ENCODE data around the gene CD22. TPM values are rescaled to one million over a fixed set of nuclear protein-coding genes. Genes with fewer than 3 reads are reported as not detected.

The CD22 gene
- total and polyA plus RNA-seq, 2 of the 8 experiments (the other 6 are each of a cell fraction or from before 2014, with no cell fraction given) = 0.06 to 0.60 TPM

DNA sequence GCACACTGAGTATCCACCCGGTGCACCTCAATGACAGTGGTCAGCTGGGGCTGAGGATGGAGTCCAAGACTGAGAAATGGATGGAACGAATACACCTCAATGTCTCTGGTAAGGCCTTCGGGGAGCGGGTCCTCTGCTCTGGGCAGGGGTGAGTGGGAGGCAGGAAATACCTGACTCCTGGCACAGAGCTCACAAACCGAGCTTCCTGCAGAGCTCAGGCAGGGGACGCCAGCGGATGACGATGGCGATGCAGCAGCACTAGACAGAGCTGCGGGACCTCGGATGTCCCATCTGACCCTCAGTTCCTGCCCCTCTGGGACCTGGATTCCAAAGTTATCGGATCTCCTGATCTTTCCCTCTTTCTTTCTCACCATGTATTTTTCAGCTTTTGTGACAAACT is 3.8 kb downstream of the CD22 start:
- FAIRE-seq = no peak
- H4K5ac ChIP-seq (ENCODE audit: insufficient read length, low read depth, low read length) = no peak overlapping the region
- H2BK15ac ChIP-seq (ENCODE audit: low read length) = no peak overlapping the region
- no peak overlapping the region for H4K91ac ChIP-seq (replicated peaks; ENCODE audit: insufficient read length, low read length)
- no peak overlapping the region for H3K14ac ChIP-seq (ENCODE audit: insufficient read length)
- no peak overlapping the region for H2BK20ac ChIP-seq (ENCODE audit: low read length)
- H3K36me3 ChIP-seq (ENCODE audit: control insufficient read depth in 2 of 4, insufficient read depth in 4 of 4, low read length in 3 of 4) = no peaks in the 10 kb centered on the region
- H3K27ac ChIP-seq (ENCODE audit: low read depth, low read length) = no peak overlapping the region
- no peak overlapping the region for H3K4me2 ChIP-seq (ENCODE audit: insufficient read depth in 1 of 2, low read depth in 2 of 2, low read length in 2 of 2)
- H3K23ac ChIP-seq (ENCODE audit: insufficient read length) = no peak overlapping the region
- H2BK5ac ChIP-seq (ENCODE audit: low read depth, low read length) = no peak overlapping the region
- H3K4me1 ChIP-seq (replicated peaks in 1 of 4; ENCODE audit: control insufficient read depth in 3 of 4, insufficient read depth in 4 of 4, low read length in 3 of 4) = no peaks in the 10 kb centered on the region; a peak in 1 of 7 replicates
- CTCF ChIA-PET (ENCODE audit: partially characterized antibody) = interaction anchor here (0.8 to 2.2 kb wide), 9 partner anchors 14 to 289 kb away, joined by 3 to 7 read pairs (median 4); partner anchors contain the start of gene FFAR3
- no peak overlapping the region for H4K8ac ChIP-seq (ENCODE audit: extremely low read depth, insufficient read depth, low read length)
- POLR2A ChIA-PET (ENCODE audit: partially characterized antibody) = interaction anchor here (1.4 kb wide), 1 partner anchor 11 kb away, joined by 4 read pairs; no protein-coding TSS in a partner anchor
- H3K4ac ChIP-seq (replicated peaks; ENCODE audit: insufficient read length, low read depth, low read length) = no peak overlapping the region
- H3K18ac ChIP-seq (ENCODE audit: extremely low read depth, low read length) = no peak overlapping the region
- no peak overlapping the region for H3K56ac ChIP-seq (replicated peaks; ENCODE audit: insufficient read length, low read depth, low read length)
- no peak overlapping the region for H2AFZ ChIP-seq (ENCODE audit: low read length)
- no peaks in the 10 kb centered on the region for H3K9me3 ChIP-seq (ENCODE audit: insufficient read depth in 2 of 2, low read depth in 1 of 2, low read length in 1 of 2)
- no peak overlapping the region for H3K9ac ChIP-seq (replicated peaks in 1 of 4; ENCODE audit: extremely low read depth in 1 of 4, low read depth in 3 of 4, low read length in 3 of 4)
- H3K23me2 ChIP-seq (ENCODE audit: low read depth, low read length) = no peaks in the 10 kb centered on the region
- H2AK5ac ChIP-seq (ENCODE audit: low read depth, low read length) = no peak overlapping the region
- H4K20me1 ChIP-seq (replicated peaks in 1 of 2; ENCODE audit: control insufficient read depth in 1 of 2, insufficient read depth in 2 of 2, low read length in 2 of 2) = no peaks in the 10 kb centered on the region
- H3K27me3 ChIP-seq (replicated peaks in 1 of 4; ENCODE audit: control insufficient read depth in 3 of 4, extremely low read depth in 1 of 4, insufficient read depth in 3 of 4, low read length in 3 of 4) = no peaks in the 10 kb centered on the region
- no peaks in the 10 kb centered on the region for H3K79me2 ChIP-seq (ENCODE audit: control insufficient read depth in 1 of 2, insufficient read depth in 2 of 2, low read length in 2 of 2)
- no peak overlapping the region for H2BK120ac ChIP-seq (replicated peaks; ENCODE audit: low read depth, low read length)
- WGBS, 2 experiments (ENCODE audit: extremely low coverage in 1 of 2, insufficient coverage in 1 of 2, insufficient read length in 1 of 2, insufficient replicate concordance in 2 of 2, low coverage in 1 of 2, low lambda C conversion rate in 2 of 2, missing lambda C conversion rate in 1 of 2) = 78% methylated on average over 12 of the region's 12 CpGs; no CpG with 5 or more reads in 1 of the 2 experiments
- no peak for DNase-seq (ENCODE audit: low read depth in 1 of 2, low spot score in 2 of 2)
- H2BK12ac ChIP-seq (ENCODE audit: low read depth, low read length) = no peak overlapping the region
- no peaks in the 10 kb centered on the region for H3K79me1 ChIP-seq (ENCODE audit: low read depth, low read length)
- no peak overlapping the region for H3K4me3 ChIP-seq (ENCODE audit: extremely low read depth in 1 of 4, insufficient read depth in 2 of 4, low read depth in 3 of 4, low read length in 4 of 4)
- TF ChIP-seq, protein P1, sequence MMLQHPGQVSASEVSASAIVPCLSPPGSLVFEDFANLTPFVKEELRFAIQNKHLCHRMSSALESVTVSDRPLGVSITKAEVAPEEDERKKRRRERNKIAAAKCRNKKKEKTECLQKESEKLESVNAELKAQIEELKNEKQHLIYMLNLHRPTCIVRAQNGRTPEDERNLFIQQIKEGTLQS (IDR thresholded peaks at IDR 0.05; ENCODE audit: insufficient read depth, low read depth, low read length) = no peak
- TF ChIP-seq EP300 (IDR thresholded peaks at IDR 0.05; ENCODE audit: borderline replicate concordance in 1 of 2, low read depth in 2 of 2, low read length in 2 of 2) (no peak), ZNF274 (IDR thresholded peaks at IDR 0.05; ENCODE audit: borderline replicate concordance, extremely low read depth, low read length) (no peak), SIX5 (IDR thresholded peaks at IDR 0.05; ENCODE audit: low read depth, low read length) (no peak), YY1 (IDR thresholded peaks at IDR 0.05; ENCODE audit: low read depth, low read length) (no peak), JUND (IDR thresholded peaks at IDR 0.05; ENCODE audit: low read length) (no peak), HDAC6 (IDR thresholded peaks at IDR 0.05; ENCODE audit: low read depth, low read length) (no peak), CEBPB (IDR thresholded peaks at IDR 0.05; ENCODE audit: low read depth, low read length) (no peak)
- TF ChIP-seq, protein P2, sequence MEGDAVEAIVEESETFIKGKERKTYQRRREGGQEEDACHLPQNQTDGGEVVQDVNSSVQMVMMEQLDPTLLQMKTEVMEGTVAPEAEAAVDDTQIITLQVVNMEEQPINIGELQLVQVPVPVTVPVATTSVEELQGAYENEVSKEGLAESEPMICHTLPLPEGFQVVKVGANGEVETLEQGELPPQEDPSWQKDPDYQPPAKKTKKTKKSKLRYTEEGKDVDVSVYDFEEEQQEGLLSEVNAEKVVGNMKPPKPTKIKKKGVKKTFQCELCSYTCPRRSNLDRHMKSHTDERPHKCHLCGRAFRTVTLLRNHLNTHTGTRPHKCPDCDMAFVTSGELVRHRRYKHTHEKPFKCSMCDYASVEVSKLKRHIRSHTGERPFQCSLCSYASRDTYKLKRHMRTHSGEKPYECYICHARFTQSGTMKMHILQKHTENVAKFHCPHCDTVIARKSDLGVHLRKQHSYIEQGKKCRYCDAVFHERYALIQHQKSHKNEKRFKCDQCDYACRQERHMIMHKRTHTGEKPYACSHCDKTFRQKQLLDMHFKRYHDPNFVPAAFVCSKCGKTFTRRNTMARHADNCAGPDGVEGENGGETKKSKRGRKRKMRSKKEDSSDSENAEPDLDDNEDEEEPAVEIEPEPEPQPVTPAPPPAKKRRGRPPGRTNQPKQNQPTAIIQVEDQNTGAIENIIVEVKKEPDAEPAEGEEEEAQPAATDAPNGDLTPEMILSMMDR (IDR thresholded peaks at IDR 0.05; ENCODE audit: control extremely low read depth in 1 of 3, insufficient read depth in 1 of 3, low read depth in 1 of 3, low read length in 3 of 3) = no peak
- TF ChIP-seq, protein P3, sequence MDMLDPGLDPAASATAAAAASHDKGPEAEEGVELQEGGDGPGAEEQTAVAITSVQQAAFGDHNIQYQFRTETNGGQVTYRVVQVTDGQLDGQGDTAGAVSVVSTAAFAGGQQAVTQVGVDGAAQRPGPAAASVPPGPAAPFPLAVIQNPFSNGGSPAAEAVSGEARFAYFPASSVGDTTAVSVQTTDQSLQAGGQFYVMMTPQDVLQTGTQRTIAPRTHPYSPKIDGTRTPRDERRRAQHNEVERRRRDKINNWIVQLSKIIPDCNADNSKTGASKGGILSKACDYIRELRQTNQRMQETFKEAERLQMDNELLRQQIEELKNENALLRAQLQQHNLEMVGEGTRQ (IDR thresholded peaks at IDR 0.05; ENCODE audit: low read length) = no peak

Measured in H1 (cell line).